Measurements from ENCODE around the gene TRPM3. TPM values are rescaled to one million over a fixed set of nuclear protein-coding genes. Genes with fewer than 3 reads are reported as not detected.

The TRPM3 gene
- total RNA-seq, 1 experiment from 2014 or later, result not detected

DNA sequence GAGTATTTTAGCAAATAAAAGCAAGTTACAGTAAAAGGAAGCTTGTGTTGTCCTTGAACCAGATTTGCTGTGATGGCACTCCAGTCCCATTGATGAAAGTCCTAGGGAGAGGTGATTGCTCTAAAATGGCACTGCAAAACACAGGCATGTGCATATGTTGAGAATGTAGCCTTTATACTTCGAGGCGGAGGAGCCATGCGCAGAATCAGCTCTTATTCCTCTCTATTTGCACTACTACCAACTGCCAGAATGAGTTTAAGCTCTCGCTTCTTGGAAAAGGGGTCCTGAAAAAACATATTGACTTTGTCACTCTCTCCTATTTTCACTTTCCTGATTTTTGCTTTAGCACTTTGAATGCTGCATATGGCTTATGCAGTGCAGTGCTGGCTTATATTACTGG is 429.0 kb downstream of the TRPM3 start:
- ChIA-PET POLR2A (ENCODE audit: unreplicated experiment) (no interaction called here), CTCF (no interaction called here)
- TF ChIP-seq, protein P1, sequence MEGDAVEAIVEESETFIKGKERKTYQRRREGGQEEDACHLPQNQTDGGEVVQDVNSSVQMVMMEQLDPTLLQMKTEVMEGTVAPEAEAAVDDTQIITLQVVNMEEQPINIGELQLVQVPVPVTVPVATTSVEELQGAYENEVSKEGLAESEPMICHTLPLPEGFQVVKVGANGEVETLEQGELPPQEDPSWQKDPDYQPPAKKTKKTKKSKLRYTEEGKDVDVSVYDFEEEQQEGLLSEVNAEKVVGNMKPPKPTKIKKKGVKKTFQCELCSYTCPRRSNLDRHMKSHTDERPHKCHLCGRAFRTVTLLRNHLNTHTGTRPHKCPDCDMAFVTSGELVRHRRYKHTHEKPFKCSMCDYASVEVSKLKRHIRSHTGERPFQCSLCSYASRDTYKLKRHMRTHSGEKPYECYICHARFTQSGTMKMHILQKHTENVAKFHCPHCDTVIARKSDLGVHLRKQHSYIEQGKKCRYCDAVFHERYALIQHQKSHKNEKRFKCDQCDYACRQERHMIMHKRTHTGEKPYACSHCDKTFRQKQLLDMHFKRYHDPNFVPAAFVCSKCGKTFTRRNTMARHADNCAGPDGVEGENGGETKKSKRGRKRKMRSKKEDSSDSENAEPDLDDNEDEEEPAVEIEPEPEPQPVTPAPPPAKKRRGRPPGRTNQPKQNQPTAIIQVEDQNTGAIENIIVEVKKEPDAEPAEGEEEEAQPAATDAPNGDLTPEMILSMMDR (conservative IDR thresholded peaks at IDR 0.05; ENCODE audit: low read depth, low read length), result no peak
- Histone ChIP-seq H2AFZ (ENCODE audit: low read length) (no peak overlapping the region), H3K4me2 (ENCODE audit: low read length) (no peak overlapping the region), H3K36me3 (ENCODE audit: low read depth, low read length) (no peaks in the 10 kb centered on the region), H3K9me3 (ENCODE audit: low read length) (no peaks in the 10 kb centered on the region), H3K9me2 (replicated peaks; ENCODE audit: low read length) (no peaks in the 10 kb centered on the region), H4K20me1 (ENCODE audit: low read length) (no peaks in the 10 kb centered on the region), H3K79me2 (ENCODE audit: low read length) (no peaks in the 10 kb centered on the region), H3K4me1 (ENCODE audit: insufficient read depth, low read length) (no peaks in the 10 kb centered on the region), H3K27me3 (ENCODE audit: low read length) (no peaks in the 10 kb centered on the region; the same call in 1 of the 2 replicates), H3K4me3 (ENCODE audit: low read length) (no peak overlapping the region), H3F3A (ENCODE audit: low read length, unreplicated experiment) (no peaks in the 10 kb centered on the region), H3K27ac (ENCODE audit: low read length) (no peak overlapping the region), H3K9ac (ENCODE audit: low read length) (no peak overlapping the region)
- DNase-seq (no peak), ATAC-seq (no peak)
- intact Hi-C loops (cut with micrococcal nuclease), result no loop called here
- BruUV-seq (replicated peaks), result no TSS peak

DNA sequence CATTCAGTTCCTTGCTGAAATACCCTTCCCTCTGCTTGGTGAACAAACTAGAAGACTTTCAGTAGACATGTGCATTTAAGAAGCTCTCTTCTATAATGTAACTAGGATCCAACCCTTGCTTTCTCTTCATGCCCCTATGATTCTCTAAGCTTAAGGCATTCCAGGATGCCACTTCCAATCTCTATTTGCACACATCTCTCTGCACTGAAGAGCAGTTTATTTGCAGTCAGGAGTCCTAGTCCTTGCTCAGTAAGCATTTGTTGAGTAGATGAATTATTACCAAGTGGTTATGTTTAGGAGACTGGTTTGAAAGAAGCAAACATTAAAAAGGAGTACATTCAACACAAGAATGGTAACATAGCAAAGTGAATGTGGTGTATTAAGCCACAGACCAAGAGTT is 432.7 kb downstream of the TRPM3 start:
- Histone ChIP-seq H2AFZ (ENCODE audit: low read length) (no peak overlapping the region), H3K4me2 (ENCODE audit: low read length) (no peak overlapping the region), H3K9ac (ENCODE audit: low read length) (no peak overlapping the region), H3K9me3 (ENCODE audit: low read length) (no peaks in the 10 kb centered on the region), H3K27me3 (ENCODE audit: low read length) (no peaks in the 10 kb centered on the region), H3K9me2 (replicated peaks; ENCODE audit: low read length) (no peaks in the 10 kb centered on the region), H3F3A (ENCODE audit: low read length, unreplicated experiment) (no peaks in the 10 kb centered on the region), H4K20me1 (ENCODE audit: low read length) (no peaks in the 10 kb centered on the region), H3K27ac (ENCODE audit: low read length) (no peak overlapping the region), H3K79me2 (ENCODE audit: low read length) (no peaks in the 10 kb centered on the region), H3K4me1 (ENCODE audit: insufficient read depth, low read length) (no peaks in the 10 kb centered on the region), H3K4me3 (ENCODE audit: low read length) (no peak overlapping the region), H3K36me3 (ENCODE audit: low read depth, low read length) (no peaks in the 10 kb centered on the region)
- no peak for ATAC-seq
- no TSS peak for BruUV-seq (replicated peaks)
- TF ChIP-seq EZH2phosphoT487 (IDR thresholded peaks at IDR 0.05; ENCODE audit: borderline replicate concordance, low read length), result no peak
- no peak for TF ChIP-seq EZH2 (IDR thresholded peaks at IDR 0.05; ENCODE audit: low read length, unreplicated experiment)
- TF ChIP-seq, protein P1 (conservative IDR thresholded peaks at IDR 0.05; ENCODE audit: low read depth, low read length), result no peak
- ChIA-PET CTCF (no interaction called here), POLR2A (ENCODE audit: unreplicated experiment) (no interaction called here)
- DNase-seq, result no peak
- intact Hi-C loops (cut with micrococcal nuclease), result no loop called here

DNA sequence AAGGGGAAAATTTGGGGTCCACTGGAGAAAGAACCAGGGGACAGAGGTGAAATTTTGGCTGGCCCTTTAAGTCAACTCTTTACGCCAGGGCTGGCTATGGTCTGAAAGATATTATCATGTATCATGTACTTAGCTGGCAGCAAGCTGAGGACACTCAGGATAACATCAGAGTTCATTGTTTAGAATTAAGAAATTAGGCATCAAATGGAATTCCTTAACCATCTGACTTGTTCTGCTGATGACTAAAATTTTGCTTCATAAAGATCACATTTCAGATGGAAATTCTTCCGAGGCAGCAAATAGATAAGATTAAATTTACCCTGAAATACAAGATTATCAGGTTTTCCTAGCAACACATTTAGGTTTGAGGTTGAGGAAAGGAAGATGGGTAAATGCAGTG is 437.6 kb downstream of the TRPM3 start:
- H3K9ac ChIP-seq (ENCODE audit: low read length), result no peak overlapping the region
- POLR2A ChIA-PET (ENCODE audit: unreplicated experiment), result no interaction called here
- H4K20me1 ChIP-seq (ENCODE audit: low read length), result no peaks in the 10 kb centered on the region
- H2AFZ ChIP-seq (ENCODE audit: low read length), result no peak overlapping the region
- no peaks in the 10 kb centered on the region for H3K36me3 ChIP-seq (ENCODE audit: low read depth, low read length)
- DNase-seq (no peak), ATAC-seq (no peak)
- no peak overlapping the region for H3K4me2 ChIP-seq (ENCODE audit: low read length)
- no TSS peak for BruUV-seq (replicated peaks)
- no peak overlapping the region for H3K27ac ChIP-seq (ENCODE audit: low read length)
- CTCF ChIA-PET, result no interaction called here
- H3F3A ChIP-seq (ENCODE audit: low read length, unreplicated experiment), result no peaks in the 10 kb centered on the region
- no peak overlapping the region for H3K4me3 ChIP-seq (ENCODE audit: low read length)
- TF ChIP-seq EZH2 (IDR thresholded peaks at IDR 0.05; ENCODE audit: low read length, unreplicated experiment), result no peak
- TF ChIP-seq, protein P1 (conservative IDR thresholded peaks at IDR 0.05; ENCODE audit: low read depth, low read length), result no peak
- no peak for TF ChIP-seq EZH2phosphoT487 (IDR thresholded peaks at IDR 0.05; ENCODE audit: borderline replicate concordance, low read length)
- no peaks in the 10 kb centered on the region for H3K79me2 ChIP-seq (ENCODE audit: low read length)
- no peaks in the 10 kb centered on the region for H3K9me3 ChIP-seq (ENCODE audit: low read length)
- intact Hi-C loops (cut with micrococcal nuclease), result no loop called here
- H3K4me1 ChIP-seq (ENCODE audit: insufficient read depth, low read length), result no peaks in the 10 kb centered on the region
- H3K9me2 ChIP-seq (replicated peaks; ENCODE audit: low read length), result no peaks in the 10 kb centered on the region
- no peaks in the 10 kb centered on the region for H3K27me3 ChIP-seq (ENCODE audit: low read length)

Measured in PC-3 (cell line).